GM23338 (cell line): ENCODE results near the gene AKIP1. TPM values are rescaled to one million over a fixed set of nuclear protein-coding genes. Genes with fewer than 3 reads are reported as not detected.

Source experiments
- ATAC-seq: fragments of 200-7000 bp; cut with Tn5 transposase; 3 replicates; pipeline ENCODE4 v1.9.1; 2020
- DNase-seq: peaks from one replicate; pipeline ENCODE4 v3.0.0-alpha.2; 2015; ENCODE audit warnings: low spot score
- H2AFZ ChIP-seq: fragments of 200-600 bp; sonication (generic); 2 replicates; pipeline ENCODE4 v1.8.0; 2016; ENCODE audit warnings: antibody characterized with exemption, mild to moderate bottlenecking, moderate library complexity
- H3F3A ChIP-seq: fragments of 200-600 bp; sonication (generic); replicated peaks from 2 replicates; pipeline ENCODE4 v1.8.0; 2017; ENCODE audit warnings: antibody characterized with exemption, mixed run types, low read depth
- H3K27ac ChIP-seq: fragments of 200-600 bp; sonication (generic); 2 replicates; pipeline ENCODE4 v1.6.1; 2016; ENCODE audit warnings: low read depth
- H3K27me3 ChIP-seq: fragments of 200-600 bp; sonication (generic); 2 replicates; pipeline ENCODE4 v1.8.0; 2016; ENCODE audit warnings: mild to moderate bottlenecking, mixed run types, moderate library complexity; ENCODE audit not compliant: insufficient read depth
- H3K36me3 ChIP-seq: fragments of 200-600 bp; sonication (generic); 2 replicates; pipeline ENCODE4 v1.8.0; 2016; ENCODE audit warnings: mild to moderate bottlenecking; ENCODE audit not compliant: insufficient read depth
- H3K4me1 ChIP-seq: fragments of 200-600 bp; sonication (generic); 2 replicates; pipeline ENCODE4 v1.8.0; 2016; ENCODE audit warnings: mild to moderate bottlenecking, moderate library complexity; ENCODE audit not compliant: insufficient read depth
- H3K4me2 ChIP-seq: fragments of 200-600 bp; sonication (generic); 2 replicates; pipeline ENCODE4 v1.7.1; 2017; ENCODE audit warnings: mixed run types
- H3K4me3 ChIP-seq: fragments of 200-600 bp; sonication (generic); 2 replicates; pipeline ENCODE4 v1.6.1; 2016; ENCODE audit warnings: mixed run types
- H3K79me2 ChIP-seq: fragments of 200-600 bp; sonication (generic); replicated peaks from 2 replicates; pipeline ENCODE4 v1.8.0; 2017; ENCODE audit warnings: mild to moderate bottlenecking; ENCODE audit not compliant: insufficient read depth
- H3K9me2 ChIP-seq: fragments of 200-600 bp; sonication (generic); 2 replicates; pipeline ENCODE4 v1.8.0; 2017; ENCODE audit not compliant: insufficient read depth
- H4K20me1 ChIP-seq: fragments of 200-600 bp; sonication (generic); replicated peaks from 2 replicates; pipeline ENCODE4 v1.8.0; 2017; ENCODE audit warnings: mild to moderate bottlenecking; ENCODE audit not compliant: insufficient read depth
- H3K27ac Mint-ChIP-seq: 2 replicates; pipeline ENCODE4 v1.8.0; 2020; ENCODE audit warnings: inconsistent platforms, mild to moderate bottlenecking, moderate library complexity, mixed read lengths
- H3K27me3 Mint-ChIP-seq: 3 replicates; pipeline ENCODE4 v1.8.0; 2022; ENCODE audit warnings: low read depth, mild to moderate bottlenecking, moderate library complexity, mixed read lengths, inconsistent platforms; ENCODE audit not compliant: insufficient read depth, poor library complexity
- H3K36me3 Mint-ChIP-seq: 3 replicates; pipeline ENCODE4 v1.8.0; 2021; ENCODE audit warnings: low read depth, mild to moderate bottlenecking, inconsistent platforms, moderate library complexity, mixed read lengths
- H3K4me1 Mint-ChIP-seq: 3 replicates; pipeline ENCODE4 v1.8.0; 2020; ENCODE audit warnings: mild to moderate bottlenecking, inconsistent platforms, mixed read lengths
- H3K4me3 Mint-ChIP-seq: 3 replicates; pipeline ENCODE4 v1.8.0; 2021; ENCODE audit warnings: moderate library complexity, mild to moderate bottlenecking, inconsistent platforms, mixed read lengths
- H3K9me3 Mint-ChIP-seq: 3 replicates; pipeline ENCODE4 v1.8.0; 2020; ENCODE audit warnings: moderate library complexity, mild to moderate bottlenecking, inconsistent platforms, mixed read lengths
- CREB1 ChIP-seq: fragments of 250-450 bp; sonication (Bioruptor Pico); IDR thresholded peaks from 2 replicates; pipeline ENCODE4 v1.5.0; 2020; ENCODE audit warnings: low read depth, mild to moderate bottlenecking, moderate library complexity
- CTCF ChIP-seq, 2 experiments: fragments of 200-600 bp in 1 of 2; sonication (generic) in 1 of 2; conservative IDR thresholded peaks; 2 replicates each; pipeline versions ENCODE4 v1.5.1 to v1.6.1; 2016 to 2017; ENCODE audit warnings: antibody characterized with exemption in 2 of 2, low read depth in 2 of 2, mild to moderate bottlenecking in 2 of 2, moderate library complexity in 1 of 2
- EZH2 ChIP-seq: fragments of 200-600 bp; sonication (generic); IDR thresholded peaks from one replicate; pipeline ENCODE4 v1.8.0; 2017; ENCODE audit warnings: antibody characterized with exemption, mild to moderate bottlenecking, low read depth; ENCODE audit not compliant: unreplicated experiment
- JUNB ChIP-seq: IDR thresholded peaks from one replicate; pipeline ENCODE4 v1.6.1; 2016; ENCODE audit warnings: antibody characterized with exemption; ENCODE audit not compliant: unreplicated experiment
- POLR2AphosphoS5 ChIP-seq: IDR thresholded peaks from 2 replicates; pipeline ENCODE4 v1.6.1; 2016; ENCODE audit warnings: antibody characterized with exemption, low read depth
- polyA plus RNA-seq: library from polyadenylated mRNA; unstranded; fragments of >200 nt; fragmentation: Nextera tagmentation; extraction: Ambion mirVana; gene quantifications from 2 replicates; pipeline ENCODE4 v1.2.1, GENCODE V29; 2016
- total RNA-seq: library from RNA; depleted of rRNA; stranded (reverse); fragments of >200 nt; shearing (Covaris generic); gene quantifications from 2 replicates; pipeline ENCODE4 v1.2.3, GENCODE V29; 2014
- TF ChIP-seq, protein P1 (sequence below): fragments of 250-450 bp; sonication (Bioruptor Pico); IDR thresholded peaks from 2 replicates; pipeline ENCODE4 v1.5.0; 2020; ENCODE audit warnings: mild to moderate bottlenecking, moderate library complexity

Gene AKIP1
- total and polyA plus RNA-seq, 2 experiments from 2014 or later, result 11.1 to 14.0 TPM

GRCh38 chr11:8908099-8908498 lies 2.9 kb upstream of the AKIP1 start (continued):
- TF ChIP-seq CTCF (conservative IDR thresholded peaks at IDR 0.05; ENCODE audit: low read depth in 2 of 2) (no peak), POLR2AphosphoS5 (no peak), CREB1 (no peak)

DNA sequence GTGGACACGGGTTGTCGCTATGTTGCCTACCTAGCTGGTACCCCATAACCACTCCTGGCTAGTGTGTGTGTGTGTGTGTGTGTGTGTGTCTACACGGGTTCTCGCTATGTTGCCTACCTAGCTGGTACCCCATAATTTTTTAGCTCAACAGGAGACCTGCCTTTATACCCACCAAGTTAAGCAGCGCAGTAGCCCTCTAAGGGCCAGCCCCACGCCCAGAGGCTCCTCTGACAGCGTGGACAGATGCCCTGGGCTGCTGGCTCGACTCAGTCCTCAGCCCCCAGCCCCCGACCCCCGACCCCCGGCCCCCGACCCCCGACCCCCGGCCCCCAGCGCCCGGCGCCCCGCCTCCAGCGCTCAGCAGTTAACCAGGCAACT lies 351 bp upstream of the AKIP1 start:
- Histone ChIP-seq H3K4me1 (peaks cover 11% of the 10 kb centered on the region), H3K36me3 (no peaks in the 10 kb centered on the region), H3K4me2 (peak overlapping the region; percentile 92), H2AFZ (peak overlapping the region; percentile 94; the same call in 1 of the 2 replicates), H4K20me1 (no peaks in the 10 kb centered on the region), H3K27ac (no peak overlapping the region), H3F3A (peaks cover 4% of the 10 kb centered on the region; the same call in 1 of the 2 replicates), H3K79me2 (no peaks in the 10 kb centered on the region), H3K4me3 (peak overlapping the region; percentile 74), H3K27me3 (peaks cover 25% of the 10 kb centered on the region), H3K9me2 (no peaks in the 10 kb centered on the region)
- ATAC-seq (peak; percentile 8), DNase-seq (no peak)
- Mint-ChIP-seq H3K9me3 (no peaks in the 10 kb centered on the region), H3K4me3 (peak overlapping the region; percentile 80), H3K27ac (no peak overlapping the region), H3K27me3 (peaks cover 16% of the 10 kb centered on the region), H3K4me1 (peaks cover 27% of the 10 kb centered on the region), H3K36me3 (peaks cover 18% of the 10 kb centered on the region)
- TF ChIP-seq, protein P1, sequence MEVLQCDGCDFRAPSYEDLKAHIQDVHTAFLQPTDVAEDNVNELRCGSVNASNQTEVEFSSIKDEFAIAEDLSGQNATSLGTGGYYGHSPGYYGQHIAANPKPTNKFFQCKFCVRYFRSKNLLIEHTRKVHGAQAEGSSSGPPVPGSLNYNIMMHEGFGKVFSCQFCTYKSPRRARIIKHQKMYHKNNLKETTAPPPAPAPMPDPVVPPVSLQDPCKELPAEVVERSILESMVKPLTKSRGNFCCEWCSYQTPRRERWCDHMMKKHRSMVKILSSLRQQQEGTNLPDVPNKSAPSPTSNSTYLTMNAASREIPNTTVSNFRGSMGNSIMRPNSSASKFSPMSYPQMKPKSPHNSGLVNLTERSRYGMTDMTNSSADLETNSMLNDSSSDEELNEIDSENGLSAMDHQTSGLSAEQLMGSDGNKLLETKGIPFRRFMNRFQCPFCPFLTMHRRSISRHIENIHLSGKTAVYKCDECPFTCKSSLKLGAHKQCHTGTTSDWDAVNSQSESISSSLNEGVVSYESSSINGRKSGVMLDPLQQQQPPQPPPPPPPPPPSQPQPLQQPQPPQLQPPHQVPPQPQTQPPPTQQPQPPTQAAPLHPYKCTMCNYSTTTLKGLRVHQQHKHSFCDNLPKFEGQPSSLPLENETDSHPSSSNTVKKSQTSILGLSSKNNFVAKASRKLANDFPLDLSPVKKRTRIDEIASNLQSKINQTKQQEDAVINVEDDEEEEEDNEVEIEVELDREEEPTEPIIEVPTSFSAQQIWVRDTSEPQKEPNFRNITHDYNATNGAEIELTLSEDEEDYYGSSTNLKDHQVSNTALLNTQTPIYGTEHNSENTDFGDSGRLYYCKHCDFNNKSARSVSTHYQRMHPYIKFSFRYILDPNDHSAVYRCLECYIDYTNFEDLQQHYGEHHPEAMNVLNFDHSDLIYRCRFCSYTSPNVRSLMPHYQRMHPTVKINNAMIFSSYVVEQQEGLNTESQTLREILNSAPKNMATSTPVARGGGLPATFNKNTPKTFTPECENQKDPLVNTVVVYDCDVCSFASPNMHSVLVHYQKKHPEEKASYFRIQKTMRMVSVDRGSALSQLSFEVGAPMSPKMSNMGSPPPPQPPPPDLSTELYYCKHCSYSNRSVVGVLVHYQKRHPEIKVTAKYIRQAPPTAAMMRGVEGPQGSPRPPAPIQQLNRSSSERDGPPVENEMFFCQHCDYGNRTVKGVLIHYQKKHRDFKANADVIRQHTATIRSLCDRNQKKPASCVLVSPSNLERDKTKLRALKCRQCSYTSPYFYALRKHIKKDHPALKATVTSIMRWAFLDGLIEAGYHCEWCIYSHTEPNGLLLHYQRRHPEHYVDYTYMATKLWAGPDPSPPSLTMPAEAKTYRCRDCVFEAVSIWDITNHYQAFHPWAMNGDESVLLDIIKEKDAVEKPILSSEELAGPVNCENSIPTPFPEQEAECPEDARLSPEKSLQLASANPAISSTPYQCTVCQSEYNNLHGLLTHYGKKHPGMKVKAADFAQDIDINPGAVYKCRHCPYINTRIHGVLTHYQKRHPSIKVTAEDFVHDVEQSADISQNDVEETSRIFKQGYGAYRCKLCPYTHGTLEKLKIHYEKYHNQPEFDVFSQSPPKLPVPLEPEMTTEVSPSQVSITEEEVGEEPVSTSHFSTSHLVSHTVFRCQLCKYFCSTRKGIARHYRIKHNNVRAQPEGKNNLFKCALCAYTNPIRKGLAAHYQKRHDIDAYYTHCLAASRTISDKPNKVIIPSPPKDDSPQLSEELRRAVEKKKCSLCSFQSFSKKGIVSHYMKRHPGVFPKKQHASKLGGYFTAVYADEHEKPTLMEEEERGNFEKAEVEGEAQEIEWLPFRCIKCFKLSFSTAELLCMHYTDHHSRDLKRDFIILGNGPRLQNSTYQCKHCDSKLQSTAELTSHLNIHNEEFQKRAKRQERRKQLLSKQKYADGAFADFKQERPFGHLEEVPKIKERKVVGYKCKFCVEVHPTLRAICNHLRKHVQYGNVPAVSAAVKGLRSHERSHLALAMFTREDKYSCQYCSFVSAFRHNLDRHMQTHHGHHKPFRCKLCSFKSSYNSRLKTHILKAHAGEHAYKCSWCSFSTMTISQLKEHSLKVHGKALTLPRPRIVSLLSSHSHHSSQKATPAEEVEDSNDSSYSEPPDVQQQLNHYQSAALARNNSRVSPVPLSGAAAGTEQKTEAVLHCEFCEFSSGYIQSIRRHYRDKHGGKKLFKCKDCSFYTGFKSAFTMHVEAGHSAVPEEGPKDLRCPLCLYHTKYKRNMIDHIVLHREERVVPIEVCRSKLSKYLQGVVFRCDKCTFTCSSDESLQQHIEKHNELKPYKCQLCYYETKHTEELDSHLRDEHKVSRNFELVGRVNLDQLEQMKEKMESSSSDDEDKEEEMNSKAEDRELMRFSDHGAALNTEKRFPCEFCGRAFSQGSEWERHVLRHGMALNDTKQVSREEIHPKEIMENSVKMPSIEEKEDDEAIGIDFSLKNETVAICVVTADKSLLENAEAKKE (CRISPR knock-in tag), result no peak
- TF ChIP-seq JUNB (no peak), EZH2 (no peak), POLR2AphosphoS5 (no peak)
